ENCODE measurements around the gene GPR31.

Gene GPR31

DNA sequence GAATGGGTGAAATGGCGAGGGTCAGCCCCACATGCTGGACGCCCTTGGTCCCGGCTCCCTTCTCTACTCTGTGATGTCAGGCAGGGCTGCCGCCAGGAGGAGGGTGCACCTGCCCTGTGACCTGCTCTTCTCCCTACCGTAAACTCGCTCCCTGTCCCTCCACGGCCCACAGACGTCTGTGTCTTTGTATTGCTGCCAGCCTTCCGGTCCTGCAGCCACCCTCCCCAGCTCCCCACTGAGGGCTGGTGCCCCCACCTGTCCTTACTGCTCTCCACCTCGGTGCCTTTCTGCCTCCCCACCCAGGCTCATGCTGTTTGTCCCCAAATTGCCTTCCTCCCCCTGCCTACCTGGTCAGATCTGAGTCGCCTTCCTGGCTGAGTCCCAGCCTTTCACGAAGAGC is 38.9 kb downstream of the GPR31 start:
- no peak for DNase-seq (ENCODE audit: low spot score)

DNA sequence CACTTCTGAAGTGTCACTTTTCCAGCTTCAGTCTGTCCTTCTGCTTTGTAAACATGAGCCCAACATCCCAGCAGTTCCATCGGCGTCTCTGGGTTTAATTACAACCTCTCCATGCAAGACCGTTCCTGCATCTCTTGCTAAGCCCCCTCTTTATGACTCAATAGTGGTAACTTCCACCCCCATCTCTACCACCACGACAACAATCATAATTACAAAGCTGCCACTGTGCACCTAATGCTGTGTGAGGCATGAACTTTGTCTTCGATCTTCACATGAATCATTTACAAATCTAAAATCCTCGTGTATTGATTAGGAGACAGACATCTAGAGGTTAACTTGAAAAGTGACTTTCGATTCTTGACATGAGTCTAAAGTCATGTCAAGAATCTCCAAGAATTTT is 39.8 kb downstream of the GPR31 start:
- DNase-seq (ENCODE audit: low spot score) = no peak

DNA sequence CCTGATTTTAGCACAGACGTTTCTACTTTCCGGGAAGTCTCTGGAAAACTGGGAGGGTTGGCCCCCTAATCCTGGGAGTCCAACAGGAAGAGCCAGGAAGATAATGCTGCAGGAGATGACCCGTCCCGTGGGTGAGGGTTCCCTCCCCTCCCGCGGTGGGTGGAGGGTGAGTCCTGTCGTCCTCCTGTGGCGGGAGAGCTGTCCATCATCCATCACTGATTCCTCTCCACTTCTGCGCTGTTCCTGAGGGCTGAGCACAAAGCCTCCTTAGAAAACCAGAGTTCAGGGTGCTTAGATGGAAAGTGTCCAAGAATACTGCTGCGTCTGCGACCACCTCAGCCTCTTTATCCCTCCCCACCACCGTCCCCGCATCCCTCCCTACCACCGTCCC is 40.9 kb downstream of the GPR31 start:
- no peak for DNase-seq (ENCODE audit: low spot score)

DNA sequence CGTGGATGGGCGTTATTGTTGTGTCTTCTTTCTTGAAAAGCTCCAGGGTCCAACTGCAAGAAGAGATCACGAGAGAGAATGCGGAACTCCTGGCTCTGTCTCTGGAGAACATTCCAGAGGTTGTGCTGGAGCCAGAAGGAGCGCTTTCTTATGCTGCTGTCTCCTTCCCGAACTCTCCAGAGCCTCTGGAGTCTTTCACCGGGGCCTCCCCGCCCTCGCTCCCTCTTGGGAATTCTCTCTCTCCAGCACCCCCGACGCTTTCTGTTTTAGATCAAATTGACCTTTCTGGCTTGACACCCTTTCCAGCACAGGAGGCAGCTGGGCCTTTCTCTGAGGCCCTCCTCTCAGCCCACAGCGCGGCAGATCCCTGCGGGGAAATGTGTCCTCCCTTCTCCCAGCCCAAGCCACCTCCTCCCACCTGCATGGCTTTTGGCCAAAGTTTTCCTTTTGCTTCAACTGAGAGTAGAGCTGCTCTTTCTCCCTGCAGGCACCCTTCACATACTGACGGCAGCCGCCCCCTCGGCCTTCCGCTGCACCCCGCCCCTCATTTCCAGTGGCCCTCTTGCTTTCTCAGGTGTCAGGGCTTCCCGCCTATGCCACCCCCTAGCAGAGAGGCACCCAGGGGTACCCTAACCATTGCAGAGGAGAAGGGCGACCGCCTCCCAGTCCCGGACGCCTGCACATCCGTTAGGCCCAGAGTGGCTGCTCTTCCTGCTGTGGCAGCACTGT is 41.5 kb downstream of the GPR31 start:
- DNase-seq (ENCODE audit: low spot score) = no peak

DNA sequence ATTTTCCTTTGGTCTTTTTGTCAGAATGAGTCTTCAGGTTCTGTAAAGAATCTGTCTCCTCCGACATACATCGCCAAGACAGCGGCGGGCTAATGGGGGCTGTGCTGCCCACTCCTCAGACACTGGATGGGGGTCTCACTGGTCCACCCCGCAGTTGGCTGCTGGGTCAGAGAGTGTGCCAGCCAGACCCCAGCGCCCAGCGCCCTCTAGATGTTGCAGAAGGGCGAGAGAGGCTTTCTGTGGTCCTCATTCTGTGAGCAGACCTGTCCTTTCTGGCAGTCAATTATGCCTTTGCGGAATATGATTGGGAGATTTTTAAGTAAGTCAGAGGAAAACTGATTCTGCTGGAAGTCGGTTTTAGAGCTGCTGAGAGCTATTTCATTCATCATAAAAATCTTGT is 42.7 kb downstream of the GPR31 start:
- DNase-seq (ENCODE audit: low spot score) = no peak

DNA sequence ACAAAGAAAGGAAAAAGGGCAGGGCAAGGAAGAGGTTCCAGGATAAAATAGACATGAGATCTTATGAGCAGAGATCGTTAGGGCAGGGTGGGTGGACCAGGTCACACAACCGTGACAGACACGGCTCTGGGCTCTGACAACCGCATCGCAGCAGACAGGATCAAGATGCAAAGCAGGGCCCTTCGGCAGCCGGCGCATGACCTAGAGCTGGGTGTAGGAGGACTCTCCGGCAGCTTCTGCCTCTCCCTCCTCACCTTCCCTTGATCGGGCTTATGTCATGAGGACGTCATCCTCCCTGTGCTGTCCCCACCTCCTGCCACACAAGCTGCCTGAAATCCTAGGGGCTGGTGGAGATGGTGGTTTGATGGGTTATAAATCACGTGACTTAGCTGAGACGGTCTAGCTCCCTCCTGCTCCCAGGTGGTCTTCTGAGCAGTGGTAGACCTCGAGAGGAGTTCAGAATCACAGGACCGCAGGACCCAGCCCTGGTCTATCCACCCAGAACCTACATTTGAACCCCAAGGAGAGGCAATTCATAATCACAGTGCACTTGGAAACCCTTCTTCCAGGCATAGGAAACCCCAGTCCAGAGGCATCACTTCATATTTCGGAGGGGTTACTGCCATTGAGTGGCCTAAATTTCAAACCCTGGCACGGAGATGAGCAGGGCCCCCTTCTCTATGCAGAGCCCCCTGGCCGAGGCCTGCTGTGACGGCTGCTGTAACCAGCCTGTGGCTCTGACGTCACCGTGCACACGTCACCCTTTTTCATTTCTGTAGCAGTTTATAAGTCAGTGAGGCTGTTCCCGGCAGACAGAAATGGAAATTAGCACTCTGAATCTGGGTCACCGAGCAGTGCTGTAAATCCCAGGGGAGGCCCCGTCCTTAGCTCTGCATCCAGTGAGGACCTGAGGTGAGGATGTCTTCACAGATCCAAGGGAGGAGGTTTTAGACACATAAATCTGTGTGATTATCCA is 43.6 kb downstream of the GPR31 start:
- no peak for DNase-seq (ENCODE audit: low spot score)

DNA sequence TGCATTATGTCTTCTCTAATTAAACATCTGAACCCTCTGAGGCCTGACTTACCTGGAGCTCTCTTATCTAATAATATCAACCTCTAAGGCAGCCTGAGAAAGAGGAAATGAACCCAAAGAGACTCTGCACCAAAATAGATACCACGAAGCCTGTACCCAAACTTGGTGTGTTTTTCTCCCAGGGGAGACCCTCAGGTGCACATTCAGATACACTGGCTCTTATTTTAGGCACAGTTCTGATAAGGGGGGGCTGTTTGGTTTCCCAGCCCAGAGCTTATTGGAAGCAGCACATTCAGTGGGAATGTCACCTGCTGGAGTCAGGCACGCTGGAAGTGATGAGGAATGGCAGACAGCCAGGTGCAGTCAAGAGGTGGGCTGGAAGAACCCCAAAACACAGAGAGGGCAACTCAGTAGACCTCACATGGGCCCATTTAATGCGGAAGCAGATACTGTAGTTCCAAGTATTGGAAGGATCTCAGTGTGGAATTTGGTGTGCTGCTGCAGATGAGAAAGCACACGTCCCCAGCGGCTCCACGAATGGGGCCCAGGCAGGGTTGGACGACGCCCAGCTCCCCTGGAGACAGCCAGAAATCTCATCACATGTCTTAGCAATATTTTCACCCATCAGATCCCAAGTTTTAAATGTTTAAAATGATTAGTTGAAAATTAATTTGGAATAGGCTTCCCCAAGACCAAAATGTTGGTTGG is 44.6 kb downstream of the GPR31 start:
- no peak for DNase-seq (ENCODE audit: low spot score)

DNA sequence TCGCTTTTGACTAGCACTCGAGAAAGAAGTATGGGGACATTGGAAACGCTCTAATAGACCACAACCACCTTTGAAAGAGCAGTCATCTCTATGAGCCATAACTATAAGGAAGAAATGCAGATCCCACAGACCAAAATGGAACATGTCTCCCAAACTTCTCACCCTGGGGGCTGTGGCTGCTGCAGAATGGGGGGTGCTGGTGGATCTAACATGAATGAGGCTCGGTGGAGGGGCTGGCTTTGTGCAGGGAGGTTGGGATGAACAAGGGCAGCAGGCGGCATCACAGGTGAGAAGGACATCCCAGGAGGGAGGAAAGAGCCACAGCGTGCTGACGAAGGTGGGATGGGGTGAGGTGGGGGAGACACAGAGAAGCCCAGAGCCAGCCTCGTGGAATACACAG is 45.4 kb downstream of the GPR31 start:
- no peak for DNase-seq (ENCODE audit: low spot score)

DNA sequence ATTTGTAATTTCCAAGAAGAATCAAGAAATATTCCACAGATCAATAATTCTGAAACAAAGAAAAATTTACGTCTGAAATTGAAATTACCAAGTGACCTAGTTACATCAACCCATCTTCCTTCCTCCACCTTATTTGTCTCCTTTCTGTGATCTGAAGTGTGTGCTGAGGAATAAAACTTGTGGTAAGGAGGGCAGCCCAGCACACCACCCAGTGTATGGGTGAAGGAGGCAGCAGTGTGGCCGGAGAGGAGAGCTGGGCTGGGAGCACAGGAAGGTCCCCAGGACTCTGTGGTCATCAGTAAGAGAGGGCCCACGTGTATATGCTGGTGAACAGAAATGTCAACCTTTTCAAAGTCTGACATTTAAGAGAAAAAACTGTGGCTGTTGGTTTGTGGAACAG is 46.2 kb downstream of the GPR31 start:
- no peak for DNase-seq (ENCODE audit: low spot score)

DNA sequence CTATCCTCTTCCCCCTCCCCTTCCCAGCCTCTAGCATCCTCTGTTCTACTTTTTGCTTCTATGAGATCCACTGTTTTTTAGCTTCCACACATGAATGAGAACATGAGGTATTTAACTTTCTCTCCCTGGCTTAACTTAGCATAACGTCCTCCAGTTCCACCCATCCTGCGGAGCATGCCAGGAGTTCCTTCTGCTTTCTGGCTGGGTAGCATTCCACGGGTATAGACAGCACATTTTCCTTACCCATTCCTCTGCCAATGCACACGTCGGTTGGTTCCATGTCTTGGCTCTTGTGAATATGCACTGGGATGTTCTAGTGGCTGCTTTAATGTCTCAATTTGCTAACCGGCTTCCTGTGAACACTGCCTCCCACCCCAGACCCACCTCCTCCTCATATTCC is 48.1 kb downstream of the GPR31 start:
- no peak for DNase-seq (ENCODE audit: low spot score)

DNA sequence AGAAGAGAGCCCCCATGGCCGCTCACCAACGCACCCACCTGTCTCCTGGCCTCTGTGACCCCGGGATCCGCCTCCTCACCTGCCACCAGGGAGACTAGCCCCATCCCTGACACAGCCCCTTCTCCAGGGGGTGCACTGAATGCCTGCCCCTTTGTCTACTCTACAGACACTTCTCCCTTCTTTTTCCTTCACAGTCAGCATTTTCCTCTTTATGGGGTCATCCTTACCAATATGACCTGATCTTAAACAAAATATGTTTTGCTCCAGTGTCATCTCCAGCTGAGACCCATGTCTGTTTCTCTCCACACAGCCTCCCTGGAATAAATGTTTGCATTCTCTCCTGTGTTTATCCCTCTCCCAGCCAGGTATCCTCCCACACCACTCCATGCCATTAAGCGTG is 49.5 kb downstream of the GPR31 start:
- DNase-seq (ENCODE audit: low spot score) = no peak

DNA sequence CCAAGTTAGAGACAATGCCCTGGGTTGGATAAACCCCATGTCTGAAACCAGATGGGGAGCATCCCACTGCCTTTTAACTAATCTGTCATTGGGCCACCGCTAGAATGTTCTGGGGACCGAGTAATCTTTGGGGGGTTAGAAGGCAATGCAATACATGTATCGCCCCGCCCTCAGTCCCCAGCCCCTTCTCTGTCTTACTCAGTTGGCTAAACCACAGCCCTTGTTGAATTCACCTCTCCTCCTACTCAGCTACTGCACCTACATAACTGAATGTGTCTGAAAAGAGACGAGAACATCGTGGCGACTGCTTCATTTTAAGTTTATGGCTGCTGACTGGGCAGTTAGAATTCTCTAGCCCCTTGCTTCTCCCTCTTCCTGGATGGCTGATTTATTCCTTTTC is 50.0 kb downstream of the GPR31 start:
- DNase-seq (ENCODE audit: low spot score) = no peak

DNA sequence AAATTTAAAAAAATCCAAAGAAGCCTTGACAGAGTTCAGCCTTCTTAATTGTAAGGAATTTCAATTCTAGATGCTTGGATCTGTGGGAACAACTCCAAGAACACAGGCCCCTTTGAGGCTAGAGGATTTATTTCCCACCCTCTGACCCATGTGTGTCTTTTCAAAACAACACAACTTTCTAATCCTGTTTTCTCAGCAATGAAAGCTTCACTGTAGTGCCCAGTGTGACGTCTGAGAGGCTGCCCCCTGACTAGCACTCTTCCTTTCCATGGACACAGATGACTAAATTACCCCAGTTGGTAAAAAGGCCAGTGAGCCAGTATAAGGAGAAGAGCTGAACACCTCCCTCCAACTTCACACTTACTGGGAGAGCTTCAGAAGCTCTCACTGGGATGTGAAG is 51.4 kb downstream of the GPR31 start:
- no peak for DNase-seq (ENCODE audit: low spot score)
